Inferior parietal cortex (tissue), 1 donor: ENCODE data around the gene FGG.

Source experiments
- DNase-seq: peaks from one replicate; pipeline ENCODE4 v3.0.0-alpha.2; 2016; ENCODE audit errors: extremely low spot score

FGG gene

DNA sequence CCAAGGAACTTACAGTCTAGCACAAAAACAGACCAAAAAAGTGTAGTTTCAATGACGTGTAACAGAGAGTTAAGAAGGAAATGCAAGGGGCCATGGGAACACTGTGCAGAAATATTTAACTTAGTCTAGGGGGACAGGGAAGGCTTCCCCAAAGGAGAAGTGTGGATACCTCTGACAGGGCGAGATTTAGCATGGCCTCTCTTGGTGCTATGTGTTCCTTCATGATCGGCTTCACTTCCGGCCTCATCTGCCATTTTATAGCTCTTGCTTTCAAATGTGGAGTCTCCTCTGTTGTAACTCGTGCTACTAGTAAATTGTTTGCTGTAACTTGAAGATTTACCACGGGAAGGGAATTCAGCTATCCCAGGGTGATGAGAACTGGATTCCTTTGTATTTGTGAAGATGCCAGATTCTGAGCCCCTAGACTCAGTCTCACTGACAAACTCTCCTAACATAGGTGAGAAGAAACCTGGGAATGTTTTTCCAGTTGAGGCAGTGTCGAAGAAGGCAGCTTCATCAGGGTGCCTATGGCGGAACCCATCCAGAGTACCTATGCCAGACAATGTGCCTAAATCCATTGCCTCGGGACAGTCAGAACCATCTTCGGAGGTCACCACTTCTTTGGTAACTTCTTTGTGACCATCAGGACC is 27.0 kb downstream of the FGG start:
- DNase-seq = no peak

- no peak for DNase-seq
Measured at GRCh38 chr4:154584259-154584658, 28.2 kb downstream of the FGG start.

- DNase-seq = no peak
Measured at GRCh38 chr4:154583677-154584076, 28.8 kb downstream of the FGG start.

GRCh38 chr4:154583230-154583629 is 29.2 kb downstream of the FGG start:
- no peak for DNase-seq

DNA sequence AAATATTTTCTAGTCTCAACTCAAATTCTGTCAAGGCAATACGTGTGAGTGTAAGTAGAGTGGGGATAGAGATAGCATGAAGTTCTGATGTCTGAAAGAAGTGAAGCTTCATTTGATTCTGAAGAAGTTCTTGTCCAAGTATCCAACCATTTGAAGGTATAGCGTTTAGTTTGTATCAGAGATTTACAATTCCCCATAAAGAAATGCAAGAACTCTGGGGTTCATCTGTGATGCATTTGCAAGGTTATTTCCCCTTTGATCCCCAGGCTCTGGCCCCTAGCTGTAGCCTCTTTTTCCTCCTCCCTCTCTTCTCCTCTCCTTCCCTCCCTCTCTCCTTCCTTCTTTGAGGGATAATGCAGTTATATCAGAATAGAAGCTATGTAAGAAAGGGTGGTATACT is 29.7 kb downstream of the FGG start:
- no peak for DNase-seq

GRCh38 chr4:154579927-154580326 is 32.5 kb downstream of the FGG start:
- DNase-seq = no peak

- no peak for DNase-seq
Measured at GRCh38 chr4:154578919-154579318, 33.5 kb downstream of the FGG start.

GRCh38 chr4:154577324-154577723 is 35.1 kb downstream of the FGG start:
- no peak for DNase-seq

GRCh38 chr4:154574311-154574710 is 38.1 kb downstream of the FGG start:
- DNase-seq = no peak

DNA sequence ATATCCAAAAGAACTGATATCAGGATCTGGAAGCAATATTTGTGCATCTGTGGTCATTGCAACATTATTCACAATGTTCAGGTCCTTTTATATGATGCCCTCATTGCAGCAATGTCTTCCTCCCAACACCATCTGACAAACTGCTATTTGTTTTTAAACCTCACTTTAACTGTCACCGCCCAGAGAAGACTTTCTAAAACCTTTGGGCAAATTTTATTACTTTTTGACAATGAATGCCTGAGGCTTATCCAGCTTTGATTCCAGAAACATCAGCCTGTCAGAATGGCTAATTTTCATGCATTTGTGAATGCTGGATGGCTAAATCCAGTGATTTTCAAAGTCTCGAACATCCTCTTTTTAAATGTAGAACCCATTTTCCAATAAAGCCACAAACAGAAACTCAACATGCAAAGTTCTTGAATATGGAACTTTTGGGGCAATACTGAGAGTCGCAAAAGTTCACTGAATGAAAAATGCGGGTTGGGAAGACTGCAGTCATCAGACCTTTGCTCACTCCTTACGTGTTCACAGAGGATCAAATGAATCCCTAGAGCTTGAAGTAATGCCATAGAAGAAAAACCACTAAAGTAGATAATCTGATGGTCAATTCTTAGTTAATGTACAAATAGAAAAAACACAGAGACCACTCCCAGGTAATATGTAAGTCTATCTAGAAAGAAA is 39.1 kb downstream of the FGG start:
- no peak for DNase-seq

DNA sequence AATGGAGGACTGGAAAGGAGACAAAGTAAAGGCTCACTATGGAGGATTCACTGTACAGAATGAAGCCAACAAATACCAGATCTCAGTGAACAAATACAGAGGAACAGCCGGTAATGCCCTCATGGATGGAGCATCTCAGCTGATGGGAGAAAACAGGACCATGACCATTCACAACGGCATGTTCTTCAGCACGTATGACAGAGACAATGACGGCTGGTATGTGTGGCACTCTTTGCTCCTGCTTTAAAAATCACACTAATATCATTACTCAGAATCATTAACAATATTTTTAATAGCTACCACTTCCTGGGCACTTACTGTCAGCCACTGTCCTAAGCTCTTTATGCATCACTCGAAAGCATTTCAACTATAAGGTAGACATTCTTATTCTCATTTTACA is 42.9 kb downstream of the FGG start:
- DNase-seq = no peak

GRCh38 chr4:154569028-154569427 is 43.4 kb downstream of the FGG start:
- DNase-seq = no peak

DNA sequence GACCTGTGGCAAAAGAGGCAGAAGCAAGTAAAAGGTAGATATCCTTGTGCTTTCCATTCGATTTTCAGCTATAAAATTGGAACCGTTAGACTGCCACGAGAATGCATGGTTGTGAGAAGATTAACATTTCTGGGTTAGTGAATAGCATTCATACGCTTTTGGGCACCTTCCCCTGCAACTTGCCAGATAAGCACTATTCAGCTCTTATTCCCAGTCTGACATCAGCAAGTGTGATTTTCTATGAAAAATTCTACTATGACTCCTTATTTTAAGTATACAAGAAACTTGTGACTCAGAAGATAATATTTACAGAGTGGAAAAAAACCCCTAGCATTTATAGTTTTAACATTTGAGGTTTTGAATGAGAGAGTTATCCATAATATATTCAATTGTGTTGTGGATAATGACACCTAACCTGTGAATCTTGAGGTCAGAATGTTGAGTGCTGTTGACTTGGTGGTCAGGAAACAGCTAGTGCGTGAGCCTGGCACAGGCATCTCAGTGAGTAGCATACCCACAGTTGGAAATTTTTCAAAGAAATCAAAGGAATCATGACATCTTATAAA is 45.7 kb downstream of the FGG start:
- no peak for DNase-seq

DNA sequence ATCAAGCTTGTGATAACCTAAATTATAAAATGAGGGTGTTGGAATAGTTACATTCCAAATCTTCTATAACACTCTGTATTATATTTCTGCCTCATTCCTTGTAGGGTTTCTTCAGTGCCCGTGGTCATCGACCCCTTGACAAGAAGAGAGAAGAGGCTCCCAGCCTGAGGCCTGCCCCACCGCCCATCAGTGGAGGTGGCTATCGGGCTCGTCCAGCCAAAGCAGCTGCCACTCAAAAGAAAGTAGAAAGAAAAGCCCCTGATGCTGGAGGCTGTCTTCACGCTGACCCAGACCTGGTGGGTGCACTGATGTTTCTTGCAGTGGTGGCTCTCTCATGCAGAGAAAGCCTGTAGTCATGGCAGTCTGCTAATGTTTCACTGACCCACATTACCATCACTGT is 46.8 kb downstream of the FGG start:
- no peak for DNase-seq

GRCh38 chr4:154564311-154564710 is 48.1 kb downstream of the FGG start:
- DNase-seq = no peak

GRCh38 chr4:154562697-154563254 is 49.7 kb downstream of the FGG start, which contains the start of gene FGB:
TSS of gene FGB (plus strand) at chr4:154563011. CDS start at chr4:154563019, 8 bp downstream.
- no peak for DNase-seq

- no peak for DNase-seq
Measured at GRCh38 chr4:154560824-154561231, 51.6 kb downstream of the FGG start.

GRCh38 chr4:154560419-154560801 is 52.0 kb downstream of the FGG start:
- DNase-seq = no peak

DNA sequence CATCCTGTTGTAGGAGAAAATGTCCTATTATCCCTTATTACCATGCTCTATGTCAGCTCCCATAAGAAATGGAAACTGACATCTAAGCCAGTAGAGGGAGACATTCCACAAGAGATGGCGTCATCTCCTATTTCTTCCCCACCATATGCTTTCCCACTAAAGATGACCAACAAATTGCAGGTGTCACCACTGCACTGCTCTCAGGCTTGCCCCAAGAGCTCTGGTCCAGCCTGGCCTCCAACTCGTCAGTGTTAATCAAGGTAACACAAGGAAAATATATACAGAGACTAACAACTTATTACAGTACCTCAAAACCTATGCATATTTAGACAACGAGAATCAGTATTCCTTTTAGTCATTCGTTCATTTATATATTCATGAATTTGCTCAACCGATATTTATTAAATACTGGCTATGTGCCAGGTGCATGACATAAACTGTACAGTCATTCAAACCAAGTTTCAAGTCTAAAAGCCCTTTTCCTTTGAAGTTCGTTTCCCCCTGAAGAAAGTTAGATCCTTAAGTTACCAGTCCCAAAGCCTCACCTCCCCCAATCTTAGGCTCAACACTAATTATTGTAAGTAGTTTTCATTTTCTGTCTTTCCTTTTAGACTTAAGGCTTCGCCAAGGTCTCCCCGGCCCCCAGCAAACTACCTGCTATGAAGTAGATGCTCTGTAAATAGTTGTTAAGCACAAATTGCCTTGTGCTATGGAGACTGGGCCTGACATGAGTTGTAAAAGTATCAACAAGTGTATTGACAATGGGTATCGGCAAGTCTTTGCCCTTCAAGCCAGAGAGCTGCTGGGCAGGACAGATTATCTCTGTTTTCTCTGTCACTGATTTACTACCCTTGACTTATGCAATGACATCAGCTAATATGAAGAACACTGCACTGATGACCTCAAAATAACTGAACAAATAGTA is 52.7 kb downstream of the FGG start:
- DNase-seq = peak; percentile 58

- no peak for DNase-seq
Measured at GRCh38 chr4:154559141-154559493, 53.3 kb downstream of the FGG start.
